NCI-H2029 treated with DMSO at 0.1 percent for 48 hours (cell line): ENCODE results near the gene PCP2.

Source experiments
- DNase-seq: peaks from one replicate; lab custom pipeline; 2025; lab: John Stamatoyannopoulos, UW

PCP2 gene

GRCh38 chr19:7618771-7619510 is 14.6 kb downstream of the PCP2 start:
- no peak for DNase-seq

- peak; percentile 4 for DNase-seq
These were observed 15.2 kb downstream of the PCP2 start for GRCh38 chr19:7618348-7618747.

- no peak for DNase-seq
These were observed 15.8 kb downstream of the PCP2 start for GRCh38 chr19:7617735-7618134.

- no peak for DNase-seq
These were observed 16.3 kb downstream of the PCP2 start for GRCh38 chr19:7617172-7617571.

- DNase-seq = no peak
These were observed 18.4 kb downstream of the PCP2 start for GRCh38 chr19:7614859-7615741.

- no peak for DNase-seq
These were observed 20.9 kb downstream of the PCP2 start for GRCh38 chr19:7612282-7613274.

- no peak for DNase-seq
These were observed 21.8 kb downstream of the PCP2 start for GRCh38 chr19:7611541-7612279.

- no peak for DNase-seq
These were observed 22.9 kb downstream of the PCP2 start for GRCh38 chr19:7610491-7611240.

GRCh38 chr19:7607874-7608560 is 25.5 kb downstream of the PCP2 start:
- no peak for DNase-seq

- no peak for DNase-seq
These were observed 26.2 kb downstream of the PCP2 start for GRCh38 chr19:7607212-7607873.

- DNase-seq = no peak
These were observed 27.2 kb downstream of the PCP2 start for GRCh38 chr19:7606289-7606688.

GRCh38 chr19:7605490-7606222 is 27.9 kb downstream of the PCP2 start:
- no peak for DNase-seq

- DNase-seq = no peak
These were observed 29.6 kb downstream of the PCP2 start for GRCh38 chr19:7603919-7604318.

GRCh38 chr19:7602935-7603497 is 30.5 kb downstream of the PCP2 start:
- no peak for DNase-seq

GRCh38 chr19:7602240-7602934 is 31.1 kb downstream of the PCP2 start:
- no peak for DNase-seq

GRCh38 chr19:7600721-7601120 is 32.8 kb downstream of the PCP2 start:
- DNase-seq = no peak

- DNase-seq = no peak
These were observed 35.3 kb downstream of the PCP2 start for GRCh38 chr19:7598180-7598579.

- DNase-seq = no peak
These were observed 35.8 kb downstream of the PCP2 start for GRCh38 chr19:7597689-7598088.
